GM20431 (cell line): Measurements from ENCODE around the gene PKP4.

Experiments used
- in situ Hi-C: fragments of 300-500 bp; cut with MseI, MboI; formaldehyde crosslinking; loops from one replicate; pipeline ENCODE4 v1.15.0; 2020; ENCODE audit warnings: low sequenced_read_pairs; ENCODE audit not compliant: unreplicated experiment

The PKP4 gene

GRCh38 chr2:158629116-158629515 lies 172.4 kb downstream of the PKP4 start:
- in situ Hi-C loops = no loop called here

DNA sequence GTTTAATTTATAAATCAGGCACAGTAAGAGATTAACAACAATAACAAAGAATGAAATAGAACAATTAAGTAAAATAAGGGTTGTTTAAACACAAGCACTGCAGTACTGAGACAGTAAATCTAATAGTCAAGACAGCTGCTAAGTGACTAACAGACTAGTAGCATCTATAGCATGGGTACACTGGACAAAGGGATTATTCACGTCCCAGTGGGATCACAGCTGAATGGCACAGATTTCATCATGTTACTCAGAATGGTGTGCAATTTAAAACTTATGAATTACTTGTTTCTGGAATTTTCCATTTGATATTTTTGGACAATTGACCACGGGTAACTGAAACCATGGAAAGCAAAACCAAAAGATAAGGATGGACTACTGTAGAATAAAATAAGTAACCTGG lies 176.5 kb downstream of the PKP4 start:
- in situ Hi-C loops = no loop called here

DNA sequence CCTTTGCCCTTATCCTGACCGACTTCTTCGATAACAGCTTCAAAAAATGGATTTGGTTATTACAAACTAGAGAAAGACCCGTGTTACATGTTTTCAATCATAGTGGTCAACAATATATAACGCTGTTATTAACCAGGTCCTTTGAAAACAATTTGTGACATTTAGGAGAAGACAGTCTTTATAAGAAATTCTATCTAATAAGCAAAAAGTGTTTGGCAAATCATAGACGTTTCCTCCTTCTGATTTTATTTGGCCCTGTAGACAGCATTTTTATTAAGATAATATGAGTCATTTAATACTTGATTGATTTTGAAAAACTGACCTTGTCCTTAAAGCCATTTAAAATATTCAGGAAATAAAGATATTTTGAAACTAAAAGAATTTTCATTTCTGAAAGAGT lies 177.9 kb downstream of the PKP4 start:
- in situ Hi-C loops = no loop called here

DNA sequence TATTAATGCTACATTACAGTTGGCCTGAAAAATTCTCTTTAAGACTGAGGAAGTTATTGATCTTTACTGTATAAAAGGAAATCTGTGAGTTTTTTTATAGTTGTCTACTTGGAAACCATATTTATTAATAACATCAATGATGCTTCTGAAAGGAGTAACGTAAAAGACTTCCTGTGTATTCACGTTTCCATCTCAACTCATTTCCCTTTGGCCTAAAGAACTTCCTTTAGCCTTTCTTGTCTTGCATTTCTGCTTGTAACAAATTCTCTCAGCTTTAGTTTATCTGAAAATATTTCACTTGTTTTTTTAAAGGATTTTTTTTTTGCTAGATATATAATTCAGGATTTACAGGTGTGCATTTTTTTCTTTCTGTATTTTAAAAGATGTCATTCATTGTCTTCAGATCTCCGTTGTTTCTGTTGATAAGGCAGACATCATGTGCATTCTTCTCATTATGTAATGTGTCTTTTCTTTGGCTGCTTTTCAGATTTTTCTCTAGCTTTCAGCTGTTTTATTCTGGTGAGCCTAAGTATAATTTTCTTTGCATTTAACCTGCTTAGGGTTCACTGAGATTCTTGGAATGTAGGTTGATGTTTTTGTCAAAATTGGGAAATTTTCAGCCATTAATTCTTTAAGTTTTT lies 179.3 kb downstream of the PKP4 start:
- in situ Hi-C loops = no loop called here

DNA sequence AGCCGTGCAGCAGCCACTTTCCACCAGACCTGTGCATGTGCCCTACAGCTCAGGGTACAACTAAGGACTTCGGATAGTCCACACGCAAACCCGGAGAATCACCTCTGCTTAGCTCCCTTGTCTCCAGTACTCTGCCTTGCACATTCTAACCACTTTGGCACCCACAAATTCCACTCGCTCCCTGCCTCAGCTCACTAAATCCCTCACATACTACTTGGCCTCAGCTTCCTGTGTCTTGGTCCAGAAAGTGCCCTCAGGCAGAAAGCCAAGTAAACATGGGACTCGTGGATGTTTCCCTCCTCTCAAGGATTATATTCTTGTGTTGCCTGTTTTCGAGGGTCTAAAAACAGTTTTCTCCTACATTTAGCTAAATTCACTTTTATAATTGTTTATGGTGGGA lies 180.6 kb downstream of the PKP4 start:
- in situ Hi-C loops = no loop called here

DNA sequence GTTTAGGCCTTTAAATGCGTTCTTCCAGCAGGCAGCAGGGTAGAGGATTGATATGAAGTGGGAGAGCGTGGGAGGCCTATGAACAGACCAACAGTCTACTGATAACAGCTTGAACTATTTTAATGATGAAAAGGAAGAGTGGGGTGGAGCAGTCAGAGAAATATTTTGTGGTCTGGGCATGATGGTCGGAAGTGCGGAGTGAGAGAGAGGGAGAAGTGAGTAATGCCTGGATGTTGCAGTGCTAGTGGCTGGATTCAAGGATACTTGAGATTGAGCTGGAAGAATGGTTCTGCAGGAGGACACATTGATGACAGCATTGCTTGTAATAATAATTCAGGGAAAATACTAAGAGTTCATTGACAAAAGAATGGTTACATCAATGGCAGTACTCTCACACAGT lies 187.4 kb downstream of the PKP4 start:
- in situ Hi-C loops = no loop called here

GRCh38 chr2:158645299-158645698 lies 188.5 kb downstream of the PKP4 start:
- in situ Hi-C loops = no loop called here

DNA sequence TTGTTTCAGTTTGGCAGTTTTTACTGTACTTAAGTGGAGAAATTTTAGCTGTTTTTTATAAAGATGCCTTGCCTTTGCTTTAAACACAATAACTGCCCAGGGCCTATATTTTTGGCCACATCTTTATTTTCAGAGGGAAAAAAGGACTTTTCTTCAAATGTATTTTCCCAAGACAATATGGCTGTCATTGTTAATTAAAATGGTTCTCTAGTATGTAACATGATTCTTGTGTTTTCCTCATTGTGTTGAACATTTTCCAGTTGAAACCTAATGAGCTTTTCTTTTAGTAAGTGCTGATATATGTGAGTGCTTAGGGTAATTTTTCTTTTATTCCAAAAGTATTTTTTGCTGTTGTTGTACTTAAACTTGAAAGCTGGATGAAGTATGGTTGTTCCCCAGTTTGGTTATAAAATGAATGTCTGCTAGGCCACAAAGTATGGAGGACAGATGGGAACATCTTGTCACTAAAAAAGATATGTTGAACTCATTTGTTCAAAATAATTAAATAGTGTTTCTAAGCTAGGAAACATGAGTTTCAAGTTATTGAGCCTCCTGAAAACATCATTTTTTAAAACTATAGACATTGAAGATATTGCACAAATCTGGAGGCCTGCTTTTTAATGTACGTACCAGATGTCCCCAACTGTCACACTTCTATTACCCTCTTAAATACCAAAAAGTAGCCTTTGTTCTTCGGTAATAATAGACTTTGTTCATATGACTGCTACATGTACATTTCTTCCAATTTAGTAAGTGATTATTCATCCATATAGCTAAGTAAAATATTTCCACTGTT lies 190.9 kb downstream of the PKP4 start:
- in situ Hi-C loops = no loop called here

GRCh38 chr2:158649846-158650245 lies 193.1 kb downstream of the PKP4 start:
- in situ Hi-C loops = no loop called here

- in situ Hi-C loops = no loop called here
Observed at GRCh38 chr2:158650646-158651357, 194.1 kb downstream of the PKP4 start.

GRCh38 chr2:158651358-158652057 lies 194.8 kb downstream of the PKP4 start:
- in situ Hi-C loops = no loop called here

DNA sequence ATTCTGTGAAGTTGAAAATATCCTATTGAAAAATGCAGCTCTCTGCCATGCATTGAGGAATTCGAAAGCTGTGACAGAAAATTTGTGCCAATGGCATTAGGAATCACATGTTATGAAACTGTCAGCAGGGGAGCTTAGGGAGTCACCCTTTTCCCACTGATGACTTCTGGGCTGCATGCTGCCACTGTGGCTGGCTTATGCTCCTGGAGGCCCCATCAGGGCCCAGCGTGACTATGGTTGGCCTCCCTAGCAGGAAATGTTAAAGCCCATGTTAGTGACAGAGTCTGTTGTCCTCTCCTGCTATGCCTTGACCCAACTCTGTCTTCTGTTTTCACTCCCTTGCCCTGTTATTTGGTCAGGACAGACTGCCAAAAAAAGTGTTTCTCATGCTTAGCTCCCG lies 198.9 kb downstream of the PKP4 start:
- in situ Hi-C loops = no loop called here

GRCh38 chr2:158656492-158657229 lies 199.9 kb downstream of the PKP4 start:
- in situ Hi-C loops = no loop called here

GRCh38 chr2:158658396-158658795 lies 201.6 kb downstream of the PKP4 start:
- in situ Hi-C loops = no loop called here

DNA sequence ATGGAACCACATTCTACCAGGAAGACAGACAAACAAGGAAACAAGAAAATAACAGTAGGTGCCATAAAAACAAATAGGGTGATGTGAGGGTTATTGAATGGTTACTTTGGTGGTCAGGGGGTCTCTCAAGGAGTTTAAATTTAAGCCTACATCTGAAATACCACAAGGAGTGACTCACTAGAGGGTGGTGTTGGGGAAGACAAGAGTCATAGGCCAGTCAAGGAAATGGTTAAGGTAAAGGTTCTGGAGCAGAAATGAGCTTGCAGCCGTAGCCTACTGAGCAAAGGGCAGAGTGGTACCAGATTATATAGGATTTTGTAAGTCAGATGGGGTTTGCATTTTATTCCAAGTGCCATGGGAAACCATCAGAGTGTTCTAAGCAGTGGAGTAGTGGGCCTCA lies 202.7 kb downstream of the PKP4 start:
- in situ Hi-C loops = no loop called here

DNA sequence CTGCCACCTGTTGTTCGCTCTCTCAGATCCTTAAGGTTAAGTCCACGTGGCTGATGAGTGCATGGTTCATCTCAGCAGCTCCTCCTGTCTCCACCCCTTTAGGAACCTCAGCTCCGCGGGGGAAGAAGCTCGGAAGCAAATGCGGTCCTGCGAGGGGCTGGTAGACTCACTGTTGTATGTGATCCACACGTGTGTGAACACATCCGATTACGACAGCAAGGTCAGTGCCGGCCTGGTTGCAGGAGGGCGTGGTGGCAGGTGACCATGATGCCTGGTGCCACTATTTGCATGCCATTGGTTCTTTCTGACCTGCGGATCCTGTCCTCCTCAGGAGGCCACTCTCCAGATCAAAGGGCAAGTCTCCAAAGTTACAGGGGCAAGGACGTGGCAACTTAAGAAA lies 204.5 kb downstream of the PKP4 start:
- in situ Hi-C loops = no loop called here

GRCh38 chr2:158662421-158662820 lies 205.7 kb downstream of the PKP4 start:
- in situ Hi-C loops = no loop called here

GRCh38 chr2:158663796-158664195 lies 207.0 kb downstream of the PKP4 start:
- in situ Hi-C loops = no loop called here

- in situ Hi-C loops = no loop called here
Observed at GRCh38 chr2:158664987-158665386, 208.2 kb downstream of the PKP4 start.
